Measurements from ENCODE around the gene IHH.

- TF ChIP-seq CTCF (IDR thresholded peaks at IDR 0.05; ENCODE audit: insufficient read depth, low read depth, low read length) (no peak), EZH2 (IDR thresholded peaks at IDR 0.05; ENCODE audit: insufficient read depth, low read length) (no peak)
Observed at GRCh38 chr2:219017201-219017931, 43.4 kb downstream of the IHH start.

Measured in astrocyte (in vitro differentiated cells and primary cell).